ENCODE data around the gene CCND2. TPM values are rescaled to one million over a fixed set of nuclear protein-coding genes. Genes with fewer than 3 reads are reported as not detected.

Gene CCND2
- total RNA-seq, 2 donors from 2014 or later, result 97.7 to 106 TPM

DNA sequence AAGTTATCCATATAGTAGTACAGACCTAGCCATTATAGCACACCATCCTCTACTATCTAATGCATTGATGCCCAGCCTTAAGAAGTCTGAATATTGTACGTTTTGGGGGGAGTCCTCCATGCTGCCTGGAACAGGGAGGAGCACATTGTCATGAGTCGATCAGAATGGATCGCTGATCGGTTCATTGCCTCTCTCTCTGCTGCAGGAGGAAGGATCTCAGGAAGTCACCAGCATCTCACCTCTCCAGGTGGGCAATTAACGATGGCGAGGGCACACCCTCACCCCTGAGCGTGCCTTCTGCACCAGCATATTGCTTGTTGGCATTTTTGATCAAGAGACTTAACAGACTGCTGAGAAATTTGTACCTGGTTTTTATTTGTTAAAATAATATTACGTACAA lies 11.5 kb downstream of the CCND2 start:
- no peak for ATAC-seq
- intact Hi-C loops (cut with DNase I, micrococcal nuclease), result no loop called here
- DNase-seq, result no peak

DNA sequence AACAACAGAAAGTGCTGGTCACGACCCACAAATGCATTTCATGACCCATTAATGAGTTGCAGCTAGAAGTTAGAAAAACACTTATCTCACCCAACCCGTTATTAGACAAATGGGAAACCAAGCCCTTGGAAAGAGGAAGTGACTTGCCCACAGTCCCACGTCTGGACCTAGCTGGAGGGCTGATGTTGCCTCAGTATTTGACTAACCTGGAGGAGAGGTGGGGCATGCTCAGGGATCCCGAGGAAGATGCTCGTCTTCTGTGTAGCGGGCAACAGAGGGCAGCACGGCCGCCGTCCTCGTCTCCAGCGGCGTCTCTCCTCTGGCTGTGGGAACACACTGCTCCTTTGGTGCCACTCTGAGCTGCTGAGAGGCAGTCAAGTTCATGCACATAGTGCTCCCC lies 12.7 kb downstream of the CCND2 start:
- intact Hi-C loops (cut with DNase I, micrococcal nuclease), result no loop called here
- no peak for DNase-seq
- no peak for ATAC-seq

DNA sequence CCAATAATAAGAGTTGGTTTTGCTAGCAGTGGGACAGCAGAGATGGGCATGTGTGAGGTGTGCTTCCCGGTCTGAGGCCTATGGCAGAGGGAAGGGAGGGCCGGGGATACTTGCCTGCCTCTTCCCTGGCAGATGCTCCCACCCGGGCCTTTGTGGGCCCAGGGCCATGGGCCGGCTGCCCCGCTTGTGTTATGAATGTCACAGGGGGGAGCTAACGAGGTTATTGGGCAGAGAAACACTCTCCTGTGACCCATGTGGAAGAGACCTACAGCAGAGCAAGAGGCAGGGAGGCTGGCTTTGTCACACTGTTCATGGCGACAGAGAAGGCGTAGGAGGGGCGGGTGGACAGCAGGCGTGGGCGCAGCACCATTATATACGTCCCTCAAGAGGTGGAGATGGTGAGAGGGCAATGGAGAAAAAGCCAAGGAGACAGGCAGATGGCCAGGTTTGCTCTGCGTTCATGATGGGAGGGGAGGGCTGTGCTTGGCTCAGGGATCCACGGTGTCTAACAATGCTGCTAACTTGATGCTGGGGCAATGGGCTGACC lies 13.3 kb downstream of the CCND2 start:
- no peak for ATAC-seq
- no peak for DNase-seq
- intact Hi-C loops (cut with DNase I, micrococcal nuclease), result no loop called here

DNA sequence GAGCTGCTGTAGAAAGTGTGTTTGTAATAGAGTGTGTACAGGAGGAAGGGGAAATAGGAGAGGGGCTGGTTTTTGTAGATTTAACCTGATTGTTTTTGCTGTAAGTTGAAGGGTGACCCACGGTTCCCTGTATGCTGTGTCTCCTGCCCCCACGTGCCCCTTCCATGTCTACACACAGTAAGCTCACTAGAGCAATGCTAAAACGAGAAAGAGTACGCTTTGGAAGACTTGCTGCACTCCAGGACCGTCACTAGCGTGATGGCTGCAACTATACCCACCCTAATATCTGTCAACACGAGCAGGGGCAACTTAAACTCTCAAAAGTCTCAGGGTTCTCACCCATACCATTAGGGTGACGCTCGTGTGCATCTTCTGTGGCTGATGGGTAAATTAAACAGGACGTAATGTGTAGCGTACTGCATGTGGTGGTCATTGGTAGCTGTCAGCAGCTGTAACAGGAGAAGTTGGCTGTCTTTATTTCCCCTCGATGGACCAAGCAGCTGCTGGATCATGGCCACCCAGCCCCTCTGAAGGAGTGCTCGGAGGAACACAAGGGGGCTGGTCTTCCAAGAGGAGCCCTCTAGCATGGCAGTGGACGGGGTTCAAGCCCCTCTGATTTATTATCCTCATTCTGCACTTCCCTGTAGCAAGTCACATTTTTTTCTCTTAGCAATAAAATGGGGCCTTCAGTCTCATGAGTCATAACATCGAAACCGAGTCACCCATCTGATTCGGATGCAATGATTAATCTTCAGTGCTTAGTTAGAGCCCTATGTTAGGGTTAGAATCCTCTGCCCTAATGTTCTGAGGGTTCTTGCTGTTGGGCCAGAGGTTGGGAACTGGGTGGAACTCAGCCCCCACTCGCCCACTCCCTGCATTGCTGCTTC lies 14.0 kb downstream of the CCND2 start:
- no peak for DNase-seq
- intact Hi-C loops (cut with DNase I, micrococcal nuclease), result no loop called here
- peak; percentile 49 for ATAC-seq

DNA sequence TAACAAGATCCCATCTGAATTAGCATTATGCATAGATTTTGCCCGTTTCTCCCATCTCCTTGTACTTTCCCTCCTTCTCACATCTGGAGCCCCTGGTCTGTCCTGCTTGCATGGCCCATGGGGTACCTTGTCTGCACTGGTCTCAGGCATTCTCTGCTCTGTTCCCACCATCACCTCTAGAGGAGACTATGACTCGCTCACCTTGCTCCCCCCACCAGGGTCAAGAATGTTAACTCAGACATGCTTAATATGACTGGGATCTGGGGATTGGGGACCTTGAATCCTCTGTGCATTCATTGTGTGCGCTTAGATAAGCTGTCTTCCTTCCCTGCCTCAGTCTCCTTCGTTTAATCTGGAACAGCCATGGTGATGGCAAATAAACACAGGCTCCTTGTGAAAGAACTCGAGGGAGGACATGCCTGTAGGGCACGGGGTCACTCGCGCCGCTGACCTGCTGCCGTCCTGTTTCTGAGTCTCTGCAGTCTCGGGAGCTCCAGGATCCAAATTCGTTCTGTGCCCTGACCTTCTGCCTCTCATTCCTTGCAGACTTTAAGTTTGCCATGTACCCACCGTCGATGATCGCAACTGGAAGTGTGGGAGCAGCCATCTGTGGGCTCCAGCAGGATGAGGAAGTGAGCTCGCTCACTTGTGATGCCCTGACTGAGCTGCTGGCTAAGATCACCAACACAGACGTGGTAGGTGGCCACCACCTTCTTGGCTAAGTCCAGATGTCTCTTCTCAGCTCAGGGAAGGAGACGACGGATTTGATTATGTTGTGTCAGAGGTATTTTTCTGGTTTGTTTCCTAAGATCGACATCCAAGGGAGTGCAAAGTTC lies 15.0 kb downstream of the CCND2 start:
- DNase-seq (no peak), ATAC-seq (no peak)
- intact Hi-C loops (cut with DNase I, micrococcal nuclease), result no loop called here

DNA sequence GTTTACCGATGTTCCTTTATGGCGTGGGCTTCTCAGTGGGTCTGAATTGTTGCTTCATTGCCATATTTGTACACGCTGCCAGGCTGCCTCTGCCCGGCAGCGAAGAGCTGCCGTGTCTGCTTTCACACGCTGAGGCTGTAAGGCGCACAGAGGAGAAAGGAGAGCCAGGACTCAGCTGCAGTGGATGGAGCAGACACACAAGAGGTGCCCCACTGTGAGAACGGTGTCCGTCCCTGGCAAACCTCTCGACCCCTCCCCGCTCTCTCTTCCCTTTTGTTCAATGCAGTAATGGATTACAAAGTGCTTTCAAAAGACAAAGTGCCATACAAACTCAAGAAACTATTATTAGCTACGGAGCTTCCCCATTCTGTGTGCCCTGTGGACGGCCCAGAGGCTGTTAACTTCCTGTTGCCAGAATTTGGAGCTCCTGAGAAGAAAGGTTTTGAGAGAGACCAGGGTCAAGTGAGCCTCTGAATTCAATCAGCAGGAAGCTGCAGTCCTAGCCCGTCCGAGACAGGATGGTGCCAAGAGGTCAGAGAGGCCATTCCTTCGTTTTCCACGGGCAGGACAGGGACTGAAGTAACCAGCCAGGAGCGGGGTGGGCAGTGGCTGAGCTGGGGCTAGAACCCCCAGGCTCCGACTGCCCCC lies 15.8 kb downstream of the CCND2 start:
- DNase-seq (no peak), ATAC-seq (no peak)
- intact Hi-C loops (cut with DNase I, micrococcal nuclease), result no loop called here

DNA sequence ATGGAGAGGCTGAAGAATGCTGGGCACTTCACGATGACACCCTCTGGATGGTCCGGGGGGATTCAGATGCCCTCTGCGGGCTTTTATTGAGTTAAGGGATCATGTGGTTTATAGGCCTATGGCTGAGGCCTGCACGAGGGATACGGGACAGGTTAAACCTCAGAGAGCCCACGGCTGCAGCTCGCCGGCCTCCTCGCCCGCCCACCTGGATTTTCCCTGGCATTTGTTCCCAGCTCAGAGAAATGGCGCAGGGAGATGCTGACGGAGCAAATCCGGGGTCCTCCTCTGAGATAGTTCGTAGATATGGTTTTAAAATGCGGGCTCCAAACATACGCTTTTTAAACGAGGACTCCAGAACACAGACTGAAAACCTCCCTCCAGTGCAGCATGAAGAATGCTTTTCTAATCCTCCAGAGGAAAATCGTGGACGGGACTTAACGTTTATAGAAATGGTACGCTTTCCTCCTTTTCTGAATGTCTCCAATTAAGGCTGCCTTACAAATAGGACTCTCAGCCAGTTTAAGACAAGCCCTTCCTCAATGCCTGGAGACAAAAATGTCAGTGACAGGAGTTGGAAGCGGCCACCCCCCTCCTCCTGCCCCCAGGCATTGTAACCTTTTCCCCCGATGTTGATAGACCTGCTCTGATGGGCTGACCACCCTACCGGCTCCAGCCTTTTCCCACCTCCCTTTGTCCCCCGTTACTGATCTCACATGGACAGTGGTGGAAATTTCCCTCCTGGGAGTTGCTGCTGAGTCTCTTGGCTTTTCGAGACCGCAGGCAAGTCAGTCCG lies 16.6 kb downstream of the CCND2 start:
- intact Hi-C loops (cut with DNase I, micrococcal nuclease), result no loop called here
- DNase-seq, result no peak

DNA sequence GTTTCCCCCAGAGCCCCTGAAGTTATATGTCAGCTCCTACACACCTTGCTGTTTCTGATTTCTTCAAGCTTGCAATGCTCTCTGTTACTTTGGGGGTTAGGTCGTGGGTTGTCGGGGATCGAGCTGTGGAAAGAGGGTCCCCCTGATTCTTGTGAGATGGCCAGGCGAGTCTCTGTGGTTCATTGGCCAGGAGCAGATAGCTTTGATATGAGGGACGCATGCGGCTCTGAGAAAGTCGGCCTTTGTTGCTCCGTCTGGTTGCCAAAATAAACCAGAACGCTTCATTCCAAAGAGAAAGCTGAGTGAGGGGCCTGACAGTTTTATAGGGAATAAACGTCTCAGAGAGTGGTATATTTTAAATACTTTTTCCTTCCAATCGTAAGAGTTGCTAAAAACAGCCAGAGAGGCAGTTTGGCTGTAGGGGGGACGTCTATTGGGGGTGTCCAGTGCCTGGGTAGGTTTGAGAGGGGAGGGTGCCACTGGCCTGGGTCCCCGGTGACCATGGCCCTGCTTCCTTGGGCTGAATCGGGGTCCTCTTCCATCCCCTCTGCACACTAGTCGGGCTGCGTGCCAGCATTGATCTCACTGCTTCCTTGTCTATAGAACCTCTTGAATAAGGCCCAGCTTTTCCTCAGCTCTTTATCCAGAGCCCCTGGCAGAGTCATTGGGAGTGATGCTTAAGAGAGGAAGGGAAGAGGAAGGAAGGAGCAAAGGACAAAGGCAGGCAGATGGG lies 18.9 kb downstream of the CCND2 start:
- DNase-seq (no peak), ATAC-seq (no peak)
- intact Hi-C loops (cut with DNase I, micrococcal nuclease), result no loop called here

More for the DNA sequence above, 16.6 kb downstream of the CCND2 start:
- no peak for ATAC-seq

DNA sequence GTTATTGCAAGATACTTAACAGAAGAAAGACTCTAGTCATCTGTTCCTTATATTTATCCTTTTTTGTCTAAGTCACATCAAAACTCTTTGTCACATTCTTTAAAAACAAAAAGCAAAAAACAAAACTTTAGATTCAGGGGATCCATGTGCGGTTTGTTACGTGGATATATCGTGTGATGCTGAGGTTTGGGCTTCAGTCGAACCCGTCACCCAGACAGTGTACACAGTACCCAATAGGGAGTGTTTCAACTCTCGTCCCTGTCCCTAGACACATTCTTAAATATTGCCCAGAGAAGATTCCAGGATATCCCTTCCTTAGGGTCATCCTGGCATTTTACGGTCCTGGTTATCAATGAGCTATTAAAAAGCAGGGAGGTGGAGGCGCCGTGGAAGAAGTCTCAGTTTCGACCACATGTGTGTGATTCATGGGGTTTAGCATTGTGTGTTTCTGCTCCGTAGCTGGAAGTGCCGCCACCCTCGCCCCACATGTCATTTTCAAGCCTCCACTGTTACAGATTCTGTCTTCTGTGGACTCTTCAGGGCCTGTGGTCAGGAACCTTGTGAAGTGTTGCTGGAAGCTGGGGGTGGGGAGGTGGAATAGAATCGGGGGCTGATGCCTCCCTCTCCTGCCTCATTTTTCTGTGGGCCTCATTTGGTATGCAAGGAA lies 19.9 kb downstream of the CCND2 start:
- ATAC-seq (peak; percentile 16), DNase-seq (no peak)
- intact Hi-C loops (cut with DNase I, micrococcal nuclease), result no loop called here

DNA sequence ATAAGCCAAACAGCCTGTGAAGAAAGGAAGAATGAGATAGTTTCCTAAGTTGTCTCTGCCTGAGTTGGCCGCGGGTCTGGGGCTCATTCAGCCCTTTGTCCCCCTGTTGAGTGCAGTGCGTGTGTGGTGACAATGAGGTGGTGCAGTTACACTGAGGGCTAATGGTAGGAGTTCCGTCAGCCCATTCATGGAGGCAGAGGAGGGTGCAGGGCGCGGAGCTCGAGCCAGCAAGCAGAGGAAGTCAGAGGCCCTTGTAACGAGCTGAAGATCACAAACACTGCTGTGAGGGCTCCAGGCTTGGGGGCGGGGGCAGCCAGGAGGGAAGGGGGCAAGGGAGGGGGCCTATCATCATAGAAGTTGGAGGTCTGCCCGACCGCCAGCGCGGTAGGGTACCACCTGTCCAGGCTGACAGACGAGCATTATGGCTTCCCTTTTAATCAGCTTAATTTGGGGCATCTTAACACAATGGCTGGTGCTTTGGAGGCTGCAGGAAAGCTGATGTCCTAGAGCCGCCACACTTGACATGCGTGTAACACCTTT lies 20.5 kb downstream of the CCND2 start:
- ATAC-seq (no peak), DNase-seq (no peak)
- intact Hi-C loops (cut with DNase I, micrococcal nuclease), result no loop called here

DNA sequence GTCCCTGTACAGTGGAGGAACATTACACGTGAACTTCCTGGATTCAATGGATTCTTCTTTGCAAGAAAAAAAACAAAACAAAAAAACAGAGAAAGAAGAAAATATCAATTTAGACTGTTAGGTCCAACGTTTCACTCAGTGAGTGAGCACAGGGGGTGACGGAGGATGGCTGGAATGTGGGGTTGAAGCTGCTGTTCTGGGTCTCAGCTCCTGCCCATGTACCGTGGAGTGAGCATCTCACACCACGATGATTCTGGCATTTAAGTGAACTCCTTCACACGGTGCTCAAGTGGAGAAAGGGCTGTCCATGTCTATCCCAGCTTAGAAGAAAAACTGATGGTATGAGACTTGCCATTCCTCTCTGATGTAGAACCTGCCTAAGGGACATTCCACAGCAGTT lies 23.2 kb downstream of the CCND2 start:
- DNase-seq, result no peak
- intact Hi-C loops (cut with DNase I, micrococcal nuclease), result no loop called here
- ATAC-seq, result no peak

DNA sequence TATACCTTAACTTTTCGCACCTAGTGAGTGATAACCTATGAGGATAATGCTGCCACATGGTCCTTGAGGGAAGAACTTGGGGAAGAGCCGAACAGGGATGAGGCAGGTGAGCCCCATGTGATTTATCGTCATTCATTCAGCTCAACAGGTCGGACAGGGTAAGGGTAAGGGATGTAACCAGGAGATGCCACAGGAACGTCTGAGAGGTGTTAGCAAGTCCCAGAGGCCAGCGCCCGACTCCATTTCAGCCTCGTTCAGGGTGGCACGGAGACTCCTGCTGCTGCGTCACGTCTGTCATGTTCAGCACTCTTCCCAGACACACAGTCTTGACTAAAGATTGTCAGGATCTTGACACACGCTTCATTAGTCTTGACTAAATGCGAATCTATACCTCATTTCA lies 24.1 kb downstream of the CCND2 start:
- ATAC-seq (no peak), DNase-seq (no peak)
- intact Hi-C loops (cut with DNase I, micrococcal nuclease), result no loop called here

DNA sequence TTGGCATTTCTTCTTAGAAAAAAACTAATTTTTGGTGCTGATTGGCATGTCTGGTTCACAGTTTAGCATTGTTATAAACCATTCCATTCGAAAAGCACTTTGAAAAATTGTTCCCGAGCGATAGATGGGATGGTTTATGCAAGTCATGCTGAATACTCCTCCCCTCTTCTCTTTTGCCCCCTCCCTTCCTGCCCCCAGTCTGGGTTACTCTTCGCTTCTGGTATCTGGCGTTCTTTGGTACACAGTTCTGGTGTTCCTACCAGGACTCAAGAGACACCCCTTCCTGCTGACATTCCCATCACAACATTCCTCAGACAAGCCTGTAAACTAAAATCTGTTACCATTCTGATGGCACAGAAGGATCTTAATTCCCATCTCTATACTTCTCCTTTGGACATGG lies 27.3 kb downstream of the CCND2 start:
- ATAC-seq (no peak), DNase-seq (no peak)
- intact Hi-C loops (cut with DNase I, micrococcal nuclease), result no loop called here

DNA sequence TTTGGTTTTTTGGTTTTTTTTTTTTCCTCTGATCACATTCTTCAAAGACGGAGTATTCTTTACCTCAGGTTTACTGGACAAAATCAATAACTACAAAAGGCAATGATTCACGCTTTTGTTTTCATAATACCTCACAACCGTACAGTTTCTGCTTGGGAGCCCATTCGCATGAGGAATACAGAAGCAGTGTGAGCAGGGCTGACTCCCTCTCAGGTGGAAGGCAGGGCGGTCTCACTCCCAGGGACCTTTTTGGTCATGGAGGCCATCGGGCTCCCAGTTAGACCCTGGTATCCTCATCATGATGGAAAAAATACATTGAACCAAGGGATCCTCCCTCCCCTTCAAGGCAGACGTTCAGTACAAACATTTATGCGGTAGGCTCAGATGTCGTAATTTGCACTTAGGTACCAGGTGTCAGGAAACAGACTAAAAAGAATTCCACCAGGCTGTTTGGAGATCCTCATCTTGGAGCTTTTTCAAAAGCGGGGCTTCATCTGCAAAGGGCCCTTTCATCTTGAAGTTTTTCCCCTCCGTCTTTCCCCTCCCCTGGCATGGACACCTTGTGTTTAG lies 28.5 kb downstream of the CCND2 start:
- intact Hi-C loops (cut with DNase I, micrococcal nuclease), result no loop called here
- DNase-seq, result no peak
- ATAC-seq, result peak; percentile 24

DNA sequence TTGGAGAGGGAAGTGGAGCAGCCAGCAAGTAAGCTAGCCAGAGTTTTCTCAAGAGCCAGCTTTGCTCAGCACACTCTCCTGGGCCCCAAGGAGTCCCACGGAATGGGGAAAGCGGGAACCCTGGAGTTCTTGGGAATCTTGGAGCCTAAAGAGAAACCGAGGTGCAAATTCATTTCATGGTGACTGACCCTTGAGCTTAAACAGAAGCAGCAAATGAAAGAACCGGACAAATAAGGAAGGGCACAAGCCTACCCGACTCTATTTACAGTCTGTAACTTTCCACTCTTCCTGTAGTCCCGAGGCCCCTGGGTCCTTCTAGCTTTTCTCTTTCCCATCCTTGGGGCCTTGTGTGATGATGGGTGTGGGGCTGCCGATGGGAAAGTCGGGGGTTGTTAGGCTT lies 29.3 kb downstream of the CCND2 start:
- DNase-seq (no peak), ATAC-seq (peak; percentile 72)
- intact Hi-C loops (cut with DNase I, micrococcal nuclease), result no loop called here

DNA sequence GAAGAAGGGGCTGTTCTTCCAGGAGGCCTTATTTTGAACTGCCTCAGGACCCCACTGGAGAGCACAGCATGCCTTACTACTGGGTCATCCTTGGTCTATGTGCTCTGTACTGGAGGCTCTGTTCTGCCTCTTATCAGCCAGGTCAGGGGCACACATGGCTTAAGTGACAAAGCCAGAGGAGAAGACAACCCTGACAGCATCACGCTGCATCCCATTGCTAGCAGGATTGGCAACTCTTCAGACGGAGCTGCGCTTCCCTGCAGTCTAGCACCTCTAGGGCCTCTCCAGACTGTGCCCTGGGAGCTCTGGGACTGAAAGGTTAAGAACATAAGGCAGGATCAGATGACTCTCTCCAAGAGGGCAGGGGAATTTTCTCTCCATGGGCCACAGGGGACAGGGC lies 30.2 kb downstream of the CCND2 start:
- ATAC-seq (no peak), DNase-seq (no peak)
- intact Hi-C loops (cut with DNase I, micrococcal nuclease), result no loop called here
